ENCODE measurements around the gene VANGL2.
"Not testable (repeated sequence)": the region's sequence is repeated elsewhere in the genome, so short reads cannot be mapped to it uniquely, and the experiment has no call there.

Gene VANGL2

GRCh38 chr1:160370561-160371345 lies 29.6 kb upstream of the VANGL2 start:
- no peak for DNase-seq

GRCh38 chr1:160371346-160371631 lies 29.1 kb upstream of the VANGL2 start:
- no peak for DNase-seq

DNA sequence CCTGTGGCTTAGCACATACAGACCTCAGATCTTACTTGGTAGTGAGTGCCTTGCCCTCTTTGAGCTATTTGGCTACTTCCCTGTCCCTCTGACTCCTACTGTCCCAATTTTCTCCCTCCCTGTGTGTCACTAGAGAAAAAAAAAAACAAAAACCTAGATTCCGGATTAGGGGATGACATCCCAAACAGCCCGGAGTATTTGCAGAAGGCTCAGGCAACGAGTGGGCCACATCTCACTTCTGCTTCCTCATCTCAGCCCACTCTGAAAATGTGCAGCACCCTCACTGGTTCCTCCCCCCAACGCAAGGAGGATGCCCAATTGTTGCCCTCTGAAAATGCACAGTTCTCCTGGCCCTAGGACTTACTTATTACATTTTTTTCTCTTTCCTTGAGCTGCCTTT lies 28.6 kb upstream of the VANGL2 start:
- no peak for DNase-seq

GRCh38 chr1:160373696-160374095 lies 26.7 kb upstream of the VANGL2 start:
- DNase-seq, result no peak

DNA sequence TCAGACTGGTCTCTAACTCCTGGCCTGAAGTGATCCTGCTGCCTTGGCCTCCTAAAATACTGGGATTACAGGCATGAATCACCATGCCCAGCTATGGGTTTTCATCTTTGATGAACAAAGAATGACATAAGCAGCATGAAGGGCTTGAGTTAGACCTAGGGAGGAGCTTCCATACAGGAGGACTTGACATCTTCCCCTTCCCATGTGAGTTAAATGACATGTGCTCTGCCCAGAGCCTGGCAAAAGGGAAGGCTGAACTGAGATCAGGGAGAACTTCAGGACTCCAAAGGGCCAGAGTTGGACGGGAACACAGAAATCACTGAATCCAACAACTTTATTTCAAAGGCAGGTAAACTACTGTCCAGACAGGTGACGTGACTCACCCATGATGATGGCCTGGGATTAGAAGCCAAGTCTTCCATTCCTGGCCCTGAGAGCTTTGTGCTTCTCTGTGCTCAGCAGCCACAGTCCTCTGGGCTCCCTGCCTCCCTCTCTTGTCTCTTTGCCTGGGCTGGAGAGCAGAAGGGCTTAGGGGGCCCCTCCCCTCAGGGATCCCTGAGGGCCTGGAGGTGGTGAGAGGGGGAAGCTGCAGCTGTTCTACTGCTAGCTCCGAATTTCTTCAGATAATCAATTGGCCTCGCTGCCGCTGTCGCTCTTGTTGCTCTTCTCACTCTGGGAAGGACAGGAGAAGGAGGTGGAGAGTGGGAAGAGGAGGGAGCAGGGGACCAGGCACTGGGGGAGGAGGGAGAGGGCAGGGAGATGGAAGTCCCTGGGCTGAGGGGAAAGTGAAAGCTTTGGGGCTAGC lies 25.9 kb upstream of the VANGL2 start:
- no peak for DNase-seq

DNA sequence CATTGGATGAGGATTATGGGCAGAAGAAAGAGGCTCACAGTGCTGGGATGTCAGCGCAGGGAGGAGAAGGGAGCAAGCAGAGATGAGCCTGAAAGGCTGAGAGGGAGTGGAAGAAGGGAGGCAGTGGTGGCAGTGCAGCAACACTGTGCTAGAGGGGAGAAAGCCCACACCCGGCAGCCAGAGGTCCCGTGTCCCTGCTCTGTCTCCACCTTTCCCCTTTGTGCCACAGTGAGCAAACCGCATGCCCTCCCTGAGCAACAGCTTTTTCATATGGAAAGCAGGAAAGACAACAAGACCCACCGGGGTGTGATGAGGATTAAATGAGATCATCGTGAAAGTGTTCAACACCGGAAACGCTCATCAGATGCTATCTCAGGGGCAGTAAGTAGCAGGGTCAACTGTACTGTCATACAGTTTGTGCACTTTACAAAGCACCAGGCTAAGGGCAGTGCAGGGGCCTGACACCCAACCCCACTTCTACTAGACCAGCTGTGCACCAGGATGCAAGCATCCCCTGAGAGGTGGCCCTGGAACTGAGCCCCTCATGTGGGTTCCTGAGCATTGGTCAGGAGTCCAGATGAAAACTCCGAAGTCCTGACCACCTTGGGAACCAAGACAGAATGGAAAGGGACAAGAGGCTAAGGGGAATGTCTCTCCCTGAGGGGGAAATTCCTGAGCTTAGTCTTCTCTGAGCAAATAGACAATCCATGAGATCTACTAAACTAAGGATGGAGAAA lies 24.4 kb upstream of the VANGL2 start:
- DNase-seq, result no peak

GRCh38 chr1:160376525-160377131 lies 23.7 kb upstream of the VANGL2 start:
- DNase-seq, result peak; percentile 77

DNA sequence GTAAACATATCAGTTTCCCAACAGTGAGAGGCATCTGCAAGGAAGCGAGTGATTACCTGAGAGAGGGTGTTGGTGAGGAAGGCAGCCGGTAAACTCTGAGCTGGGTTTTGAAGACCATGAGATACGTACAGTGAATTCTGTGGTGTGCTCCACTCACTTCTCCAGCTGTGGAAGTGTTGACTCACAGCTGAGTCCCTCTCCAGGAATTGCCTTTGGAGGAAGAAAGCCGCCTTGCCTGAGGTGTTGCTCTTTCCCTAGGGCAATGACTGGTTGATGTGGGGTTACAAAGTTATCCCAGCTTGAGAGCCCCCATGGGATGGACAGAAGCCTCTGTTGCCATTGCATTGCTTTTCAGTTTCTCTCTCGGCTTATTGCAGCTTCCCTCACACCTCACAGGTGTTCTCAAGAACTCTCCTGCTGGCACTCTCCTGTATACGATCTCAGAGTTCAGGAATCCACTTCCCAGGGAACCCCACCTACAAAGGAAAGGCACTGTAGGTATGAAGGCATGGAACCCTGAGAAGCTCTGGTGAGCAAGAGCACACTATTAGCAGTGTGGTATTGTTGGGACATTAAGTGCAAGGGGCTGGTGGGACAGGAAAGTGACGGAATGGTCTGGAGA lies 22.7 kb upstream of the VANGL2 start:
- no peak for DNase-seq

GRCh38 chr1:160384812-160385211 lies 15.6 kb upstream of the VANGL2 start:
- not testable (repeated sequence) for DNase-seq

GRCh38 chr1:160388406-160388805 lies 12.0 kb upstream of the VANGL2 start:
- not testable (repeated sequence) for DNase-seq

DNA sequence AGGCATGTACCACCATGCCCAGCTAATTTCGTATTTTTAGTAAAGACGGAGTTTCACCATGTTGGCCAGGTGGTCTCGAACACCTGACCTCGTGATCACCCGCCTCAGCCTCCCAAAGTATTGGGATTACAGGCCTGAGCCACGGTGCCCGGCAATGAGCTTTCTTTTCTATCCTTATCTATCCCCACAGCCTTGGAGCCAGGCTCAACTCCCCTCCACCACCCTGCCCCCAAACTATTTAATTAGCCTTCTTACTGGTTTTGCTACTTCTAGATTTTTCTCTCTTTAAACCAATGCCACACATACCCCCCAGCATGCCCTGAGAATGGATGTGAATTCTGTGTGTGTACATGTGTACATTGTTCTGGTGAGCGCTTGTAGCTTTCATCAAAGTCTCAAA lies 5.7 kb upstream of the VANGL2 start:
- no peak for DNase-seq

GRCh38 chr1:160397651-160398050 lies 2.7 kb upstream of the VANGL2 start:
- DNase-seq, result no peak

GRCh38 chr1:160398823-160399222 lies 1.5 kb upstream of the VANGL2 start:
- no peak for DNase-seq

GRCh38 chr1:160399544-160400222 lies 681 bp upstream of the VANGL2 start:
- no peak for DNase-seq

GRCh38 chr1:160400646-160401486 lies 502 bp downstream of the VANGL2 start:
- DNase-seq, result peak; percentile 37

DNA sequence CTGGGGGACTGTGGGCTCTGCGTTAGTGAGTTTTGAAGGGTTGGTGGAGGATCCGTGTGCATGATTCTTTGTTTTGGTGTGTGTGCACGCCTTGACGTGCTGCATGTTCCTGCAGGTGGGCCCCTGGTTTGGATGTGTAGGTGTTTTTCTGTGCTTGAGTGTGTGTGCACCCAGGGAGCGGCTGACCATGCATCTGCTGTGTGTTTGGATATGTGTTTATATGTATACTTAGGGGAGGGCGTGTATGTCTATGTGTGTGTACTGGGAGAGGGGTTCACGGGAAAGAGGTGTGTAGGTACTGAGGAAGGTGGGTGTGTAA lies 1.1 kb downstream of the VANGL2 start:
- DNase-seq, result no peak

DNA sequence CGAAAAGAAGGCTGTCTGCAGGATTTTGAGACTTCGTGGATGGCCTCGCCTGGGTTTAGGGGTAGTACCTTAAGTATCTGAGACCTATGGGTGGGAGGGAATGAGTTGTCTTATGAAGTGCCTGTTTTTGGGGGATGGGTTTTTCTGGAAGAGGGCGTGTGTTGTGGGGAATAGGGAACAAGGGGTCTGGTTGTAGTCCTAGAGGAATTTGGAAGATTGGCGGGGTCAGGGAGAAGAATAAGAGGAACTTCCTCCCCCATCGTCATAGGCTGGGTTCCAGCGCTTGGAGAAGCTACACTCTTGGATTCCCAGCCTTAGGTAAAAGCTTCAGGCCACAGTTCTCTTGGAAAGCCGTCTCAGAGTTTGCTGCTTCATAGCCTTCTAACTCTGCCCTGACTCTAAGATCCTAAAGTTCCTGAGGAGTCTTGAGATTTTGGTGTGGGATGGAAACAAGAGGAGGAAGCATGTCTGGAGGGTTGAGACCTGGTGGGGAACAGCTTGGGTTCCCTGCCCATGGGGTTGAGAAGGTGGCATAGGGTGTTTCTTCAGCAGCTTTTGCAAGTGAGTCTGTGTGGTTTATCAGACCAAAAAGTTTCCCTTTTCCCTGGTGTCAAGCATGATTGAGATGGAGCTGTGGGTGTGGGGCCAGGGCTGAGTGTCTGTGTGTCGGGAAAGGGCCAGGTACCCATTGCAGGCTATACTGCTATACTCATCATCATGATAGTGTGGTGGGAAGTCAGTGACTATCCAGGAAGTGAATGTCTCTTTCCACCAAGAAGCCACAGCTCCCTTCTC lies 1.8 kb downstream of the VANGL2 start:
- DNase-seq, result no peak

- DNase-seq, result no peak
These were observed 2.9 kb downstream of the VANGL2 start for GRCh38 chr1:160403244-160403643.

DNA sequence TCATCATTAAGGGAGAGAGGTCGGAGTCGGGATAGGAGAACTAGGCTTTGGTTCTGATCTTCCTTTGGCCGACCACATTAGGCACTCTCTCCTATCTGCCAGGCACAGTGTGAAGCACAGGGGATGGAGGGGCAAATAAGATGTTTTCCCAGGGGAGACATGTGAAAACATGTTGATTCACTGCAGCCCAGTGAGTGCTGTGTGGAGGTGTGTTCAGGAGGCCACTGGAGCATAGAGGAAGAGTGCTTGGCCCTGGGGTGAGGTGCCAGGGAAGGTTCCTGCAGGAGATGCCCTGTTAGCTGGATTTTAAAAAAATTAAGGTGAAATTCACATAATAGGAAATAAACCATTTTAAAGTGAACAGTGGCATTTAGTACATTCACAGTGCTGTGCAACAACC lies 3.7 kb downstream of the VANGL2 start:
- DNase-seq, result peak; percentile 12

GRCh38 chr1:160405331-160405877 lies 5.0 kb downstream of the VANGL2 start:
- no peak for DNase-seq

Data from DMS79 treated with DMSO at 0.1 percent for 48 hours (cell line).